ENCODE measurements around the gene ATP2C1.

- TF ChIP-seq REST (IDR thresholded peaks at IDR 0.05; ENCODE audit: insufficient replicate concordance, low read depth): no peak
- TF ChIP-seq CTCF (IDR thresholded peaks at IDR 0.05; ENCODE audit: insufficient read depth, low read length): no peak
- no peak for TF ChIP-seq SPI1 (IDR thresholded peaks at IDR 0.05; ENCODE audit: borderline replicate concordance, low read depth)
- no peak for TF ChIP-seq POLR2AphosphoS5 (IDR thresholded peaks at IDR 0.05; ENCODE audit: low read depth)
- TF ChIP-seq GABPA (IDR thresholded peaks at IDR 0.05; ENCODE audit: low read depth): no peak
Measured at GRCh38 chr3:130905551-130905950, 11.7 kb downstream of the ATP2C1 start.
